NCI-H345 treated with DMSO at 0.1 percent for 48 hours (cell line): Measurements from ENCODE around the gene PDSS2.
"Not testable (repeated sequence)": the region's sequence is repeated elsewhere in the genome, so short reads cannot be mapped to it uniquely, and the experiment has no call there.

ENCODE experiments used
- DNase-seq: peaks from one replicate; lab custom pipeline; 2025; ENCODE audit not compliant: unreplicated experiment; lab: John Stamatoyannopoulos, UW

The PDSS2 gene

GRCh38 chr6:107230448-107230847 lies 228.9 kb downstream of the PDSS2 start:
- DNase-seq: no peak

GRCh38 chr6:107230024-107230423 lies 229.3 kb downstream of the PDSS2 start:
- no peak for DNase-seq

GRCh38 chr6:107228754-107229153 lies 230.6 kb downstream of the PDSS2 start:
- DNase-seq: no peak

GRCh38 chr6:107221519-107221918 lies 237.8 kb downstream of the PDSS2 start:
- DNase-seq: no peak

GRCh38 chr6:107219851-107220250 lies 239.5 kb downstream of the PDSS2 start:
- no peak for DNase-seq

GRCh38 chr6:107218142-107218541 lies 241.2 kb downstream of the PDSS2 start:
- no peak for DNase-seq

- DNase-seq: no peak
Measured at GRCh38 chr6:107217248-107217647, 242.1 kb downstream of the PDSS2 start.

- no peak for DNase-seq
Measured at GRCh38 chr6:107216197-107216933, 243.0 kb downstream of the PDSS2 start.

- DNase-seq: no peak
Measured at GRCh38 chr6:107215334-107215733, 244.0 kb downstream of the PDSS2 start.

- no peak for DNase-seq
Measured at GRCh38 chr6:107214655-107215054, 244.7 kb downstream of the PDSS2 start.

GRCh38 chr6:107209406-107210305 lies 249.7 kb downstream of the PDSS2 start:
- DNase-seq: no peak

- no peak for DNase-seq
Measured at GRCh38 chr6:107207251-107207873, 252.0 kb downstream of the PDSS2 start.

- no peak for DNase-seq
Measured at GRCh38 chr6:107205058-107205998, 254.0 kb downstream of the PDSS2 start.

GRCh38 chr6:107202876-107203468 lies 256.4 kb downstream of the PDSS2 start:
- no peak for DNase-seq

GRCh38 chr6:107198631-107199416 lies 260.5 kb downstream of the PDSS2 start:
- no peak for DNase-seq

GRCh38 chr6:107196152-107196551 lies 263.2 kb downstream of the PDSS2 start:
- no peak for DNase-seq

GRCh38 chr6:107194723-107195122 lies 264.6 kb downstream of the PDSS2 start:
- DNase-seq: not testable (repeated sequence)

GRCh38 chr6:107192830-107193229 lies 266.5 kb downstream of the PDSS2 start:
- DNase-seq: peak; percentile 22

GRCh38 chr6:107187630-107188029 lies 271.7 kb downstream of the PDSS2 start:
- DNase-seq: no peak
